HG03108 (cell line): ENCODE results near the gene TRAPPC3L.

ENCODE experiments used
- ATAC-seq: cut with Tn5 transposase; IDR thresholded peaks from one replicate; pipeline ENCODE4 v1.9.1; 2021; ENCODE audit warnings: moderate library complexity; ENCODE audit not compliant: unreplicated experiment

TRAPPC3L gene

DNA sequence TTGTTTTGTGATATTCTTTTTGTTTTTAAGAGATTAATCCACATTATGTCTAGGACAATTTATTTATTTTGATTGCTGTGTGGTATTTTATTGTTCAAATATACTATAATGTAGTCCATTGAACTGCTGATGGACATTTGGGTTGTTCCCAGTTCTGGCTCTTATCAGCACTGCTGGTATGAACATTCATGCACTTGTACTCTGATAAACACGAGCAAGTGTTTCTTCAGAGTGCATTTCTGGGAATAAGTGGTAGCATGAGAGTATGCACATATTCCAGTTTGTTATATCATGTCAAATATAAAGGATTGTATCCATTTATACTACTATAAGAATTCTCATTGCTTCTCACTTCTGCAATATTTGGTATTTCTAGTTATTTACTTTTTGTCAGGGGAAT lies 77.2 kb downstream of the TRAPPC3L start:
- no peak for ATAC-seq

DNA sequence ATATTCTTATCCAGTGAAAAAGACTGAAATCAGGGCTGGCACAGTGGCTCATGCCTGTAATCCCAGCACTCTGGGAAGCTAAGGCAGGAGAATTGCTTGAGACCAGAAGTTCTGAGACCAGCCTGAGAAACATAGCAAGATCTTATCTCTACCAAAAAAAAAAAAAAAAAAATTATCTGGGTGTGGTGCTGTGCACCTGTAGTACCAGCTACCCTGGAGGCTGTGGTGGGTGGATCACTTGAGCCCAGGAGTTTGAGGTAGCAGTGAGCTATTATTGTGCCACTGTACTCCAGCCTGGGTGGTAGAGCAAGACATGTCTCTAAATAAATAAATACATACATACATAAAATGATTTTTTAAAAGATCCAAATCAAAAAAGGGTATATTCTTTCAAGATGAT lies 78.0 kb downstream of the TRAPPC3L start:
- no peak for ATAC-seq

DNA sequence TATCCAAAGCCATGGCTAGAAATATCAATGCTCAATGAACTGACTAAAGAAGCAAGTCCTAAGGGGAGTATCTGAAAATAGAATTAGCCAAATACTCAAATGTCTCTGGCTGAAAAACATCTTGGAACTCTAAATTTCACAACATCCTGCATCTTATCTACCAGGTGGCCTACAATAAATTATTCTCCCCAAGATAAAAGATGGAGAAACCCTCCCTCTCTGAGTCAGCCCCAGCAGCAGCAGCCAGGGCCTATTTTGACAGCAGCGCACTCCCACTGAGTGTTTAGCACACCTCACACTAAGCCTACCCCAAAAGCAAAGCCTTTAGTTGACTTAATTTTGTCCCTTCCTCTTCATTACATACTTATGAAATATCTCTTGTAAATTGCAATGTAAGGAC lies 78.4 kb downstream of the TRAPPC3L start:
- ATAC-seq = no peak

DNA sequence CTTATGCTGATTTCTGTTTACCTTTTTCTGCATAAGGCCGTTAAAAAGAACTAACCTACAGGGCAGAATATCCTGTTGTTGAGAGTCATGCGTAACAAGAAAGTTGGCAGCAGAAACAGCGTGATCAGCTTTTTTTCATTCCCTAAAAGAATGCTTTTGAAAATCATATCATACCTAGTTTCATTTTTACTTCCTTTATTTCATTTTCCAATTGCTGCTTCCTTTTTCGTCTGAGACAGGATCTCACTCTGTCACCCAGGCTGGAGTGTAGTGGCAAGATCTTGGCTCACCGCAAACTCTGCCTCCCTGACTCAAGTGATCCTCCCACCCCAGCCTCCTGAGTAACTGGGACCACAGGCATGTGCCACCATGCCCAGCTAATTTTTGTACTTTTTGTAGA lies 80.2 kb downstream of the TRAPPC3L start:
- no peak for ATAC-seq

DNA sequence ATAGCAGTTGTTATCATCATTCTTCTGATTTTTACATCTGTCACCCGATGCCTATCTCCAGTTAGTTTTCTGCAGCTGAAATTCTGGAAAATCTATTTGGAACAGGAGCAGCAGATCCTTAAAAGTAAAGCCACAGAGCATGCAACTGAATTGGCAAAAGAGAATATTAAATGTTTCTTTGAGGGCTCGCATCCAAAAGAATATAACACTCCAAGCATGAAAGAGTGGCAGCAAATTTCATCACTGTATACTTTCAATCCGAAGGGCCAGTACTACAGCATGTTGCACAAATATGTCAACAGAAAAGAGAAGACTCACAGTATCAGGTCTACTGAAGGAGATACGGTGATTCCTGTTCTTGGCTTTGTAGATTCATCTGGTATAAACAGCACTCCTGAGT lies 82.2 kb downstream of the TRAPPC3L start:
- no peak for ATAC-seq

- peak; percentile 82 for ATAC-seq
These were observed 83.3 kb downstream of the TRAPPC3L start for GRCh38 chr6:116461932-116462885.

DNA sequence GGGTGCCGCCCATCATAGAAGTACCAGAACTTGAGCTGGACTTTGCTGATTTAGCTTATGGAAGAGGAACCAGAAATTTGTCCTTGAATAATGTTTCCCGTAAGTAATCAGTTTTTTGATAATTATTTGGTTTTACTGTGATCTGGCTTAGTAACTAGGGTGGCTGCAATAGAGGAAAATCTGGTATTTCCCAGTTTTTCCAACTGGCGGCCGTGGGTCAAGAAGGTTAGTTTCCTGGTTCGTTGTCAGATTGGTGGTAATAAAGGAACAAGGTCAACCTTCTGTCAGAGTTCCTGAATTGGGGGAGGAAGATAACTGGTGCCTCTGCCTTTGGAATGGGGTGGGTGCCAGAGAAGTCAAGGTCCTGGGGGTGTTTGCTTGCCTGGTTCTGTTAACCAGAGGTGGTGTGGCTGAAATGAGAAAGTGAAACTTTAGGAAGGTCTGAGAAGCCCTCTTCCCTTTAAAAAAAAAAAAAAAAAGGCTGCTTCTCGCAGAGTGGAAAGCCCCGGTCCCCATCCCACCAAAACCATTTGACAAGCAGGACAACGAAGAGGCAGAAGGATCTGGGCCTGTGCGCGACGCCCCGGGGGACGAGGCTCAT lies 84.1 kb downstream of the TRAPPC3L start, which contains the start of gene CALHM6:
Gene CALHM6, plus strand, starts transcription at position 45 of the 601 bp plus-strand sequence. Its CDS starts 555 bp downstream, at position 600.
- no peak for ATAC-seq

GRCh38 chr6:116459927-116460326 lies 85.6 kb downstream of the TRAPPC3L start:
- ATAC-seq = no peak

- no peak for ATAC-seq
These were observed 87.2 kb downstream of the TRAPPC3L start for GRCh38 chr6:116458264-116458663.

GRCh38 chr6:116456927-116457326 lies 88.6 kb downstream of the TRAPPC3L start:
- no peak for ATAC-seq

- no peak for ATAC-seq
These were observed 89.4 kb downstream of the TRAPPC3L start for GRCh38 chr6:116456106-116456505.

DNA sequence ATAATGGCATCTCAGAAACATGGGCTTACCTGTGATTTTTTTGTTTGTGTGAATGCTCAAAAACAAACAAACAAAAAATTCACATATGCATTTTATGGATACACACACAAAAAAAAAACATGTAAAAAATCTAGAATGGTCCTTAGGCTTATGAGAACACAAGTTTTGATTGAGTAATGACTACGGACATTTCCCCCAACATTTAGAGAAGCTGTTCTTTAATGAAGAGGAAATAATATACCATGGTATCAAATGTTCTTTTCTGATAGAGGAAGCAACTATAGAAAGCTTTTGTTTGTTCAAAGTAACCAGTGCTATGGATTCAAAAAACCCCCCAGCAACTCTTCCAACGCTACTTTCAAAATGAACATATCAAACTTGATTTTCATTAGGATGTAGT lies 93.0 kb downstream of the TRAPPC3L start:
- ATAC-seq = no peak

DNA sequence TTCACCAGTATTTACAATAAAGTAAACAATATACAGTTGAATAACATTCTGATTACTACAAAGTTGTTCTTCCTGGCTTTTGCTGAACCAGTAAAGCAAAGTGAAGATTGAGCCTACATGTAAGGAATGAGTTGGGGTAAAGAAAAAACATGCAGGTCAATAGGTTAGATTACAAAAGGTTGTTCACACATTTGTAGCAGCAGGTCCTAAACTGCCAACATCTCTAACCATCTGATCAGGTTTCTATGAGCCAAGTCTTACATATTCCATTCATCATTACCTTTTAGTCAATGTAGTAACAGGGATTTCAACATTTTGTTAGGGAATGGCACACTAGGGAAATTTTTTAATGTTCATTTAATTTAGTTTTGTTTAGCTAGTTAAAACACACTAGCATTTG lies 93.6 kb downstream of the TRAPPC3L start:
- ATAC-seq = no peak

- ATAC-seq = peak; percentile 73
These were observed 94.4 kb downstream of the TRAPPC3L start for GRCh38 chr6:116450769-116451740.

GRCh38 chr6:116450185-116450710 lies 95.2 kb downstream of the TRAPPC3L start:
- ATAC-seq = no peak

DNA sequence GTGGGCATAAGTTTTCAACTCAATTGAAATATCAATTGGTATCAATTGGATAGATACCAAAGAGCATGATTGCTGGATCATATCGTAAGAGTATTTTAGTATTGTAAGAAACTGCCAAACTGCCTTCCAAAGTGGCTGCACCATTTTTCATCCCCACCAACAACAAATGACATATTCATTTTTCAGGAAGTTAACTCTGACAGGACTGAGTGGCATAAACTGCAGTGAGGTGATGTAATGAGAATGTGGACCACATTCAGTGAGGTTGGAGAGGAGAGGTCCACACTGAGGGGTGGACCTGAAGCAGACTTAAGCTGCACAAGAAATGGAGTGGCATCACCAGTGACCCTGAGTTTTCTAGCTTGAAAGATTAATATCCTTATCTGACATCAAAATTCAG lies 95.9 kb downstream of the TRAPPC3L start:
- ATAC-seq = no peak

GRCh38 chr6:116447496-116448011 lies 97.9 kb downstream of the TRAPPC3L start:
- ATAC-seq = no peak

DNA sequence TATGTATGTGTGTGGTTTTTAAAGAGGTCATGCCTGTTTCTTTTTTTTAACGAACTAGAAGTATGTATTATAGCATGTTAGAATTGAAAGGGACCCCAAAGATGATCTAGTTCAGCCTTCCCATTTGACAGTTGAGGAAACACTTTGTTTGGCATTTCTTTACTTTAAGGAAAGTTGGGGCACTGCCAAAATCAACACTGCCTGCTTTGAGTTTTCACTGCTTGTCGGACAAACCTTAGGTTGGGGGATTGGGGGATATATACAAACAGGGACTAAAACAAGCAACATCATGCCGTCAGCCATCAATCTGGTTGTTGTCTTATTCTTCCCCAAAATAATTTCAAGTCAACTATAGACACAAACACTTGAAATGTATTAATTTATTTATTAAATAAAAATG lies 98.4 kb downstream of the TRAPPC3L start:
- no peak for ATAC-seq

DNA sequence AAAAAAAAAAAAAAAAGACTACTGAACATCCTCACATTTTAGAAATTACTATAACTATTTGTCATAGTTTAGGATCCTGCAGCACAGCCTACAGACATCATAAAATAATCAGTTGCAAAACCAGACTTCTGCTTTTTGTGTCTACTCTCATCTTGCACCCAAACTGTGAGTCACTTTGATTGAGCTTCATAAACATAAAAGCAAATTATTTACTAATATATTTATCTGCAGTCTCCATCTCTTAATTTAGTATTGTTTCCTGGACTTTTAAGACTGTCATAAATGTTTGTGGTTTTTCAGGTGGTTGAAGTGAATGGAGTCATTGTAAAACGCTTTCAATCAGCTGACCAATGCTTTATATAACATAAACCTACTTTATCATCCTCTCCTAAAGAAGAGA lies 99.1 kb downstream of the TRAPPC3L start:
- ATAC-seq = no peak

DNA sequence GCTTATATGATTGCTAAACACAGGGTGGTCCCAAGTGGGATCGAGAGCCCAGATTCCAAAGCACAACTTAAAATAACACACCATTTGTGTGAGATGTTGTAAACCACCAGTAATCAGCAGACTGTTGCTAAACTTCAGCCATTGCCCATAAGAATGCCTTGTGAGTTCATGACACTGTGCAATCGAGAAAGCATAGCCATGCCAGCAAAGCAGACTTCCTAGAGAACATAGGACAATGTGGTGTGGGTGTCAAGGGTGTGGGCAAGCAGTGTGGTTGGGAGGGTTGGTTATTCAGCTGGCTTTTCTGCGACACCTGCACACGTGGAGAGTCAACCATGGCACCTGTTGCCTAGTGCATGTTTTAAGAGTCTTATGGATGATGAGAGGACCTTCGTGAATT lies 100.4 kb downstream of the TRAPPC3L start:
- ATAC-seq = no peak
